GM18526 (cell line): ENCODE measurements around the gene TNFAIP2.

Experiments used
- POLR2A ChIP-seq: IDR thresholded peaks from 3 replicates; pipeline ENCODE4 v1.6.1; 2011; ENCODE audit not compliant: insufficient read length; ENCODE audit errors: extremely low read depth

The TNFAIP2 gene

GRCh38 chr14:103109535-103110441 lies 13.5 kb upstream of the TNFAIP2 start:
- no peak for TF ChIP-seq POLR2A

GRCh38 chr14:103110681-103111231 lies 12.5 kb upstream of the TNFAIP2 start:
- no peak for TF ChIP-seq POLR2A

GRCh38 chr14:103111232-103111868 lies 11.9 kb upstream of the TNFAIP2 start:
- peak; percentile 16 for TF ChIP-seq POLR2A

- no peak for TF ChIP-seq POLR2A
These were observed 10.6 kb upstream of the TNFAIP2 start for GRCh38 chr14:103112400-103113243.

GRCh38 chr14:103113303-103113702 lies 10.0 kb upstream of the TNFAIP2 start:
- TF ChIP-seq POLR2A: no peak

GRCh38 chr14:103113774-103114173 lies 9.5 kb upstream of the TNFAIP2 start:
- TF ChIP-seq POLR2A: no peak

GRCh38 chr14:103115845-103116572 lies 7.3 kb upstream of the TNFAIP2 start:
- TF ChIP-seq POLR2A: no peak

- TF ChIP-seq POLR2A: no peak
These were observed 6.6 kb upstream of the TNFAIP2 start for GRCh38 chr14:103116636-103117035.

- no peak for TF ChIP-seq POLR2A
These were observed 5.1 kb upstream of the TNFAIP2 start for GRCh38 chr14:103118018-103118662.

- TF ChIP-seq POLR2A: no peak
These were observed 4.4 kb upstream of the TNFAIP2 start for GRCh38 chr14:103118663-103119404.

GRCh38 chr14:103121121-103121845 lies 2.0 kb upstream of the TNFAIP2 start:
- TF ChIP-seq POLR2A: no peak

GRCh38 chr14:103121846-103122584 lies 1.2 kb upstream of the TNFAIP2 start:
- no peak for TF ChIP-seq POLR2A
